ENCODE data around the gene KLHL26. TPM values are rescaled to one million over a fixed set of nuclear protein-coding genes. Genes with fewer than 3 reads are reported as not detected.

Gene KLHL26
- polyA plus RNA-seq, 1 donor = 4.4 TPM

DNA sequence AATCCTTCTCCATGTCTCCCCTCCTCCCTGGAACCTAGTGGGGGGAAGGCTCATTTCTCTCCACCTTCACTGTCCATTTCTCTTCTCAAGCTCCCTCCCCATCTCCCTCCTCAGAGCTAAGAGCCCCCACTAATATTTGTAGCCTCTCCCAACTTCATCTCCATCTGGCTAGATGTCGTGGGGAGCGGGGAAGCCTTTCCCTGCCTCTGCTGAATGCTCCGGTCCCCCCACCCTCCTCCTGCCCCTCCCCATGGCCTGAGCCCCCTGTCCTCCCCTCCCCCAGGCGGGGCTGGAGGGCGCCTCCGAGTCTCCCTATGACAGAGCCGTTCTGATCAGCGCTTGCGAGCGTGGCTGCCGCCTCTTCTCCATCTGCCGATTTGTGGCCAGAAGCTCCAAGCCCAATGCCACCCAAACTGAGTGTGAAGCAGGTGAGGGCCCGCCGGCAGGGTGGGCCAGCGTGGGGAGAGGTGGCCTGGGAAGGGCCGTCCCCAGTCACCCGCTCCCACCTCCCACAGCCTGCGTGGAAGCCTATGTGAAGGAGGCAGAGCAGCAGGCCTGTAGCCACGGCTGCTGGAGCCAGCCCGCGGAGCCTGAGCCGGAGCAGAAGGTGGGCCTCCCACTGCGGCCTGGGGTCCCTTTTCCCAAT lies 23.1 kb upstream of the KLHL26 start:
- no peak for DNase-seq (ENCODE audit: low read depth)

DNA sequence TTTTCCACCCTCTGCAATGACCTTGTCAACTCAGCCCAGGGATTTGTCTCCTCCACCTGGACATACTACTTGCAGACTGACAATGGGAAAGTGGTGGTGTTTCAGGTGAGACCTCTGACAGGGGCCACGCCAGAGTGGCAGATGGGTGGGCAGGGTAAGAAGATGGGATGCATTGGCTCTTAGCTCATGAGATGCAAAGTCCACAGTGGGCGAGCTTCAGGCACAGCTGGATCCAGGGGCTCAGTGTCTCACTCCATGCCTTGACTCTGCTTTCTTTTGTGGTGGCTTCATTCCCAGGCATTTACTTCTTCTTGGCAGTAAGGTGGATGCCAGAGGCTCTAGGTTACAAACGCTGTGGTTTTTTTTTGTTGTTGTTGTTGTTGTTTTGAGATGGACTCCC lies 20.8 kb upstream of the KLHL26 start:
- no peak for DNase-seq (ENCODE audit: low read depth)

DNA sequence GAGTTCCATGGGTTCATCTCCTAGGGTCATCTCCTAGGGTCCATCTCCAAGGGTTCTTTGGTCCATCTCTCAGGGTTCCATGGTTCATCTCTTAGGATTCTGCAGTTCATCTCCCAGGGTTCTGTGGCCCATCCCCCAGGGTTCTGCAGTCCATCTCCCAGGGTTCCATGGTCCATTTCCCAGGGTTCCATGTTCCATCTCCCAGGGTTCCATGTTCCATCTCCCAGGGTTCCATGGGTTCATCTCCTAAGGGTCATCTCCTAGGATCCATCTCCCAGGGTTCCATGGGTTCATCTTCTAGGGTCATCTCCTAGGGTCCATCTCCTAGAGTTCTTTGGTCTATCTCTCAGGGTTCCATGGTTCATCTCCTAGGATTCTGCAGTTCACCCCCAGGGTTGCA lies 19.3 kb upstream of the KLHL26 start:
- DNase-seq (ENCODE audit: low read depth) = no peak

DNA sequence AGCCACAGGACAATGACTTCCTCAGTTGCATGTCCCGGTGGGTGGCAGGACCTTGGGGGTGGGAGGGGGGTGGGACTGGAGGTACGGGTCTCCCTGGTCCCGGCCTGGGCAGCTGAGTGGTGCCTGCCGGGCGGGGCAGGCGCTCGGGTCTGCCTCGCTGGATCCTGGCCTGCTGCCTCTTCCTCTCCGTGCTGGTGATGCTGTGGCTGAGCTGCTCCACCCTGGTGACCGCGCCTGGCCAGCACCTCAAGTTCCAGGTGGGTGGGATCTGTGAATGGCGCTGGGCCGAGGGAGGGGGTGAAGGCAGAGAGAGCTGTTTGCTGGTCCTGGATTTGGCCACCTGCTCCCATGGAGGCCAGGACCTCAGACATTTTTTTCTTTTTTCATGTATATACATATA lies 18.6 kb upstream of the KLHL26 start:
- no peak for DNase-seq (ENCODE audit: low read depth)

DNA sequence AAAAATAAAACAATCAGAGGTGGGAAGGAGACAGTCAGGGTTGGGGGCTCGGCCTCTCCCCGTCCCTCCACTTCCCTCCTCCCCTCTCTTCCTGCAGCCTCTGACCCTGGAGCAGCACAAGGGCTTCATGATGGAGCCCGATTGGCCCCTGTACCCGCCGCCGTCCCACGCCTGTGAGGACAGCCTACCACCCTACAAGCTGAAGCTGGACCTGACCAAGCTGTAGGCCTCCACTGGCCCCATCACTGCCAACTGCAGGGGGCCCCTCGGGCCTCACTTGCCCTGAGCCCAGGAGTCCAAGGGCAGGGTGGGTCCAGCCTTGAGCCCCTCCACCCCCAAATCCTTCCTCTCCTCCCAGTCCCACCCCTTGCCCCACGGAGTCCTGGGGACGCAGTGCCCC lies 16.5 kb upstream of the KLHL26 start:
- no peak for DNase-seq (ENCODE audit: low read depth)

DNA sequence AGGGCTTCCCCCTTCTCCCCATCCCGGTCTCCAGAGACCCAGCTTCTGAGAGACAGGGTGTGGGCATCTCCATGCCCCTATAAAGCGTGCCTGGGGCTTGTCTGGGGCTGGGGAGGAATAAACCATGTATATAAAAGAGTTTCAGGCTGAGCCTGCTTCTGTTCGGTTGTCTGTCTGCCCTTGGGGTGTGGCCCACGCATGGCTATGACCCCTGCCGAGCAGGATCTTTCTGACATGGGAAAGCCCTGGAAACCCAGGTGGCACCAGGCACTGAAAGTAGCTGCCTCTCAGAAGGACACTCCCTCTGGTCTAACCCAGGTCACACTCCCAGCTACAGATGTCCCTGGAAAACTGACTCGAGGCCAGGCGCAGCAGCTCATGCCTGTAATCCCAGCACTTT lies 15.9 kb upstream of the KLHL26 start:
- no peak for DNase-seq (ENCODE audit: low read depth)

DNA sequence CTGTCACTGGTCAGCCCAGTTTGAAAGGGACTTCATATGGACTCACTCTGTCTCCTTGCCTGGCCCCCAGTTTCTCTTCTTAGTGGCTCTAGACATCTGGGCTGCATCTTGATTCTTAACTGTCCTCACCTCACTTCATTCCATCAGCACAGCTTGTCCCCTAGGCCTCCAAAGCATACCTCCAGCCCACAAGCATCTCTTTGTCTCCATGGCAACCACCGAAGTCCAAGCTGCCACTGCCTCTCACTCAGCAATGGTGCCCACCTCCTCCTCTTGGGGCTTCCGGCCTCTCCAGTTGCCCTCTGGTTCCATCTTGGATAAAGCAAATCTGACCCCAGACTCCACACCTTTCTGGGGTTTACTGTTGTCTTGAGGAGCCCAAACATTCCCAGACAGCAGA lies 9.9 kb upstream of the KLHL26 start:
- no peak for DNase-seq (ENCODE audit: low read depth)

DNA sequence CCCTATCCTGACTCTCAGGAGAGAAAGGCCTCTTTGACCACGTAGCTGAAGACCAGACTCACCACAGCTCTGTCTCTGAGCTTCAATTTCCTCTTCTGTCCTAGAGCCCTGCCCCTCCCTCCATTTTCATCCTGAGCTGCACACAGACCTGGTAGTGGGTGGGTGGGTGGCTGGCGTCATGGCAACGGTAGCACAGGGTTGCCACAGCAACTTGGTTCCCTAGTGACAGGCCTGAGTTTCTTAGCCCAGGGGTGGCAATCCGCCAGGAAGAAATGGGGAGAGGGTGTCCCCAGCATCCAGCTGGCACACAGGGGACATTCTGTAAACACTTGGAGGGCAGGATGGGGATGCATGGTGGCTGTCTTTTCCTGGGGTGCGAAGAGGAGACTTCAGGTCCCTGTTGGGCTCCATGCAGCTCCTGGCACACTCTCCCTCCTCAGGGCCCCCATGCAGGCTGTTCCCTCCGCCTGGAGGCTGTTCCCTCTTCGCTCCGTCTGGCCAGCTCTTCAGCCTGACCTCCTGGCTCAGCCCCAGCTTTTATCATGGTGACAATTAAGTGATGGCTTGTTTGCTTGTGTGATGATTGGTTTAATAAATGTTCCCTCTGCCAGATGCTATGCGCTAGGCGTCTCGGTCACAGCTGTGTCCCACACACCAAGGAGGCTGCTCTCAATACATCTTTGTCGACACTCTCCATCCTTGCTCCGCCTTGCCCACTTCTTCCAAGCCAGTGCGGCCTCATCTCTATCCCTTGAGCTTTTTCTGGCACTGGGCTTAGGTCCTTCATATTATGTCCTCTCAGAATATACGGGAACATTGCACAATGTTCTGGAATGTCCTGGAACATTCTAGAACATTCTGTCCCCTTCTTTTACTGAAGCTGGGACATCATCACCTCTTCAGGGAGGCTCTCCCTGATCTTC lies 7.4 kb upstream of the KLHL26 start:
- no peak for DNase-seq (ENCODE audit: low read depth)

DNA sequence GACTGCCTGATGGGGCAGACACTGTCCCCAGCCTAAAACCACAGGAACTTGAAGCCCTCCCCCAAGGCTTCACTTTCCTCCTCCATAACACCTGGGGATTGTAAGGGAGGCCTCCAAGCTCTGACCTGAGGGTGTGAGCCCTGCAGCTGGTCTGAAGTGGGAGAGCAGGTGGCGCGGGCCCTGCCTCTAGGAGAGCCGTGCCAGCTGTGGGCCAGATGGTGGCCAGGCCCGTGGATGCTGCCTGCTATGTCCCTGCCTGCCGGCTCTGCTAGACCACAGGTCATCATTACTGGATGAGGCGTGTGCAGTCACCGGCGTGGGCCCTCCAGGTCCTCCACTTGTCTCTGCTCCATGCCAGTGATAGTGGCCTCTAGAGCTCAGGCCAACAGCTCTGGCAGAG lies 3.5 kb upstream of the KLHL26 start:
- DNase-seq (ENCODE audit: low read depth) = no peak

DNA sequence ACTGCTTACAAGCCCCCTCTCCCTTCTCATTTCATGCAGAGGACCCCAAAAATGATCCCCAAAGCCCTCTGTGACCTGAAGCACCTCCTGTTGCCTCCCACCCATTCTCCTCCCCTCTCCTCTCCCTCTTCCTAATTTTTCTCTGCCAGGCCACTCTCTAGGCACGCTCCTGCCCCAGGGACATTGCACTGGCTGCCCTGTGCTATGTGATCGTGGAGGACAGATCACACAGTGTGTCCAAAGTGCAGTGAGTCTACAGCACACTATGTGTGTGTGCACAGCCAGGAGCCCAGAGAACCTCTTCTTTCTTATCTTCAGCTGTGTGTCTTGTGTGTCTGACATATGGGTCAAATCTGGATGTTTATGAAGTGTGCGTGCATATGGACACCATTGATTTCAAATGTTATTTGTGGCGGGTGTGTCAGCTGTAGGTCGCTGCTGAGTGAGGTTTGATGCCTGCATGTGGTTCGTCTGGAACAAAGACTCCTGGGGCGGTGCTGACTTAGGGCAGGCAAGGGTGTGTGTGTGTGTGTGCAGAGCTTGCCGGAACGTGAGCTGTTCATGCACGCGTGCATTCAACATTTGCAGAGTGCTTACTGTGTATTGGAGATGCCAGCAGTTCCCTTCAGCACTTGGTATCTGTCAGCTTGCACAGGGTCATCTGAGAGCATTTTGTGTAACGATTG lies 2.1 kb upstream of the KLHL26 start:
- DNase-seq (ENCODE audit: low read depth) = no peak

DNA sequence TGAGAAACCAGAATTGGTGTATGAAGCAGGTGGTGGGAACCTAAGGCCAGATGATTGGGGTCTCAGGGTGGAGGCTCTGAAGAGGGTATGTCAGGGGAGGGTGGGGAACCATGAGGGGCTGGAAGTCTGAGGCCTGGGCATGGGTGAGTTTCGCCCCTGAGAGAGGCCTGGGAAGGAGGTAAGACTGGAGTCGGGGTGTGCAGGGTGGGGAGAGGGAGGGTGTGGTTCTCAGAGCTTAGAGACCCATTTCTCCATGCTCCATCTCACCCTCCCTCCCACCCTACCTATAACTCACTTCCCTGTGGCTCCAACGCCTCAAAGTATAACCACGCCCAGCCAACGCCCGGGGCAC lies 1.0 kb upstream of the KLHL26 start:
- DNase-seq (ENCODE audit: low read depth) = no peak

DNA sequence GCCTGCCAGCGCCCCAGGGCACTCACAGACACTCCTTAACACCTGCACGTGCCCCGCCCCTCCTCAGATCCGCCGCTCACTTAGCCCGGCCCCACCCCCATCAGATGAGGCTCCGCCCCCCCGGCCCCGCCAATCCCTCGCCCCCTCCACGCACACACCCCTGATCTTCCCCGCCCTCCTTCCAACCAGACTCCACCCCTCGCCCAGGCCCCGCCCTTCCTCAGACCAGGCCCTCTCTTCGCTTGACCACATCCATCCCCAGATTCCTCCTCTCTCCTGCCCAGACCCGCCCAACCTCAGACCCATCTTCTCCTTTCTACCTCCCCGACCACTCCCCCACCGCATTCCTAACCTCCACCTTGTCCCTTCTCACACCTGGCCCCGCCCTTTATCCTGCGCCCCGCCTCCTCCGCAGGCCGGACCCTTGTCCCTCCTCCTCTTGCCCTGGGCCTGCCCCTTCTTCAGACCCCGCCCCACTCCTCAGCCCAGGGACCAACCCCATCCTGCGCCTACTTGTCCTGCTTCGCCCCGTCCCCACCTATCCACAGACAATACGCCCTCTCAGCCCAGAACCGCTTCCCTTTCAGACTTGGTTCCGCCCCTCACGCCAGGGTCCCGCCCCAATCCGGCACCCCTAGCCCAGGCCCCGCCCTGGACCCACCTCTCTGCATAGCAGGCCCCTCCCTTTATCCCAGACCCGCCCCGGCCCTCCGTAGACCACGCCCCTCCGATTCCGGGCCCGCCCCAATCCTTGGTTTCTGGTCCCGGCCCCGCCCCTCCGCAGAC lies 452 bp upstream of the KLHL26 start:
- DNase-seq (ENCODE audit: low read depth) = peak; percentile 48

DNA sequence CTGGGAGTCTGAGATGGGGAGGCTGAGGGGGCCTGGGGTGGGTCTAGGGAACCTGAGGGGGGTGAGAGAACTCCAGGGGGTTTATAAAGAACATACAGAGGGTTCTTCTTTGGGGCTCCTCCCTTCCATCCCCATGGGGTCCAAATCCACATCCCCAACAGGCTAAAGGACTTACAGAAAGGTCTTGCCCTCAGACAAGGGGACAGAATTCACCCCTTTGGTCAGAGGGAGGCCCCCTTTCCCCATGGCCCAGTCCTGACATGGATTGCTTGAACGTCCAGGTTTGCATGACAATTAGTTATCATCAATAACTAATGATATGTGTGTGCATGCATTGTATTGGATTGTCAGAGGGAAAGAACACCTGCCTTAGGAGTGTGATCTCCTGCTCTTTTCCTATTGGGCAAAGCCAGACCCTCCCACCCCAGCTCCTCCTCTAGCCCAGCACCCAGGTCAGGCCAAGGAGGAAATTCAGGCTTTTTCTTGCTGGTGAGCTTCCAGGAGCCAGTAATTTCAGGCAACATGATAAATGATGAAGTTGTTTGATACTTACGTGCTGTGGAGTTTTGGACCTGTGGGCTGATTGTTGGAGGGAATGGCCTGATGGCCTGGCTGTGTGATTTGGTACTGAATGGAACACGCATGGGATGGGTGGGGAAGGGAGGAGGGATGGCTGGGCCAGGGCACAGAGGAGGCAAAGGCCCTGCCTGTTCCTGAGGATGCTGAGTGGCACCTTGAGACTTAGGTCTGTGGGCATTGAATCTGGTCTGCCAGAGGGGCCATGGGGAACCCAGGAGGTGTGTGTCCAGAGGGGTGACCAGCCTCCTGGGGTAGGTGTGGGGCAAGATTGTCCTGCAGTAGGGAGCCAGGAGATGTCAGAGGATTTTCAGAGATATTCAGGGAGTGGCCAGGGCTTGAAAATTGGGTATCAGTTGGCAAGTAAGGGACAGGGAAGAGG lies 1.1 kb downstream of the KLHL26 start:
- DNase-seq (ENCODE audit: low read depth) = no peak

DNA sequence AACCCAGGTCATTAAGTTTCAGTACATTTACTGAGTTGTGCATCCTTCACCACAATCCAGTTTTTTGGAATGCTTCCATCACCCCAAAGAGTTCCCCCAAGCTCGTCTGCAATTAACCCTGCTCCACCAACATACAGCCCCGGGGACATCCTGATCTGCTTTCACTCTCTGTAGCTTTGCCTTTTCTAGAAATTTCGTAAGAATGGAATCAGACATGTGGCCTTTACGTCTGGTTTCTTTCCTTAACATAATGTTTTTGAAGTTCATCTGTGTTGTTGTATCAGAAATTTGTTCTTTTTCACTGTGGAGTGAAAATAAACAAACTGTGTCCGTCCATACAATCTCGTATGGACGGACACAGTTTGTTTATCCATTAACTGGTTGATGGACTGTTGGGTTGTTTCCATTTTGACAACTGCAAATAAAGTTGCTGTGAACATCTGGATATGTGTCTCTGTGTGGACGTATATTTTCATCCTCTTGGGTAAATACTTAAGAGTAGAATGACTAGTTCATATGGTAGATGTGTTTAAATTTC lies 2.9 kb downstream of the KLHL26 start:
- no peak for DNase-seq (ENCODE audit: low read depth)

DNA sequence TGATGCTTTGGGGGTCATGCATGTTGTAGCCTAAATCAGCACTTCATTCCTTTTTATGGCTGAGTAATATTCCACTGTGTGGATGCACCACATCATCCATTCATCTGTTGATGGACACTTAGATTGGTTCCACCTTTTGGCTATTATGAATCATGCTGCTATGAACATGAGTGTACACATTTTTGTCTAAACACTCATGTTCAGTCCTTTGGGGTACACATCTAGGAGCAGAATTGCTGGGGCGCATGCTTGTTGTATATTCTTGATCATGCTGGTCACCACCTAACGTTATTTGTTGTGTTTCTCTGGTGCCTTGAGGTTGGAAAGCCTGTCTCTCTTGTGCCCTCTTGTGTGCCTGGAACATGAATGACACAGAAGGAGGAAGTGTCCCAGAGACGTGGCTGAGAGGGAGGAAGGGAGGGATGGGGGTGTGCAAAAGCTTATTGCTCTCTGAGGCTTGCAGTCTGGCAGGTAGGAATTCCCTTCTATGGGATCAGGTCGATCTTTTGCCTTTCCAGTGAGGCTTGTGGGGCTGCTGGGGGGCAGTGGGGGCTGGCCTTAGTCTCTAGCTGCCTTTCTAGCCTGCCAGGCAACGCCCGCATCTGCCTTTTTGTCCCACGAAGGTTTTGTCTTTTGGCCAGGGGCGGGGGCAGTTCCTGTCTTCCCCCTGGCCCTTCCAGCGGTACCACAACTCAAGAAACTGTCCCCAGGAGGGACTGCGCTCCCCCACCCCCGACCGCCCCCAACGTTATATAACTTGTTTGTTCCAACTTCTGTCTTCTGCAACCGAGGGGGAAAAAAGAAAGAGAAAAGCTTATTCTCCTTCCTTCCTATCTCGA lies 7.6 kb downstream of the KLHL26 start:
- no peak for DNase-seq (ENCODE audit: low read depth)

DNA sequence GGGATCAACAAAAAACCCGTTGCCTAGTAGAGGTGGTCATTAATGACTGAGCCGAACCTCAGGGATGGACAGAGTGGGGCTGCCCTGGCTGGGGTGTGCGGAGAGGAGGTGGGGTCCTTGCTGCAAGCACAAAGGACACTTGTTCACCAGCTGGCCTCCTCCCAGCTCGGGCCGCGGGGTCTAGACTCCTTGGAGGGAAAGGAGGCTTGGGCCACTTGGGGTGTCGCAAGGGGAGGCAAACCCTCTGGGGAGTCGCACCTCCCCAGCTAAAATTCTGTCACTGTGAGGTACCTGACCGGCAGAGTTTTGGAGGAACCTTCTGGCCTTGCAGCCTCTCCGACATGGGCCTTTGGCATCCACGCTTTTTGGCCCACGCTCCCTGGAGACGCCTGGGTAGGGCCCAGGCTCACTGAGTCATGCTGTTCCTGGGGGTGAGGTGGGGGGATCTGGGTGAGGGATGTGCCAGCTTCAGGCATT lies 8.2 kb downstream of the KLHL26 start:
- no peak for DNase-seq (ENCODE audit: low read depth)

DNA sequence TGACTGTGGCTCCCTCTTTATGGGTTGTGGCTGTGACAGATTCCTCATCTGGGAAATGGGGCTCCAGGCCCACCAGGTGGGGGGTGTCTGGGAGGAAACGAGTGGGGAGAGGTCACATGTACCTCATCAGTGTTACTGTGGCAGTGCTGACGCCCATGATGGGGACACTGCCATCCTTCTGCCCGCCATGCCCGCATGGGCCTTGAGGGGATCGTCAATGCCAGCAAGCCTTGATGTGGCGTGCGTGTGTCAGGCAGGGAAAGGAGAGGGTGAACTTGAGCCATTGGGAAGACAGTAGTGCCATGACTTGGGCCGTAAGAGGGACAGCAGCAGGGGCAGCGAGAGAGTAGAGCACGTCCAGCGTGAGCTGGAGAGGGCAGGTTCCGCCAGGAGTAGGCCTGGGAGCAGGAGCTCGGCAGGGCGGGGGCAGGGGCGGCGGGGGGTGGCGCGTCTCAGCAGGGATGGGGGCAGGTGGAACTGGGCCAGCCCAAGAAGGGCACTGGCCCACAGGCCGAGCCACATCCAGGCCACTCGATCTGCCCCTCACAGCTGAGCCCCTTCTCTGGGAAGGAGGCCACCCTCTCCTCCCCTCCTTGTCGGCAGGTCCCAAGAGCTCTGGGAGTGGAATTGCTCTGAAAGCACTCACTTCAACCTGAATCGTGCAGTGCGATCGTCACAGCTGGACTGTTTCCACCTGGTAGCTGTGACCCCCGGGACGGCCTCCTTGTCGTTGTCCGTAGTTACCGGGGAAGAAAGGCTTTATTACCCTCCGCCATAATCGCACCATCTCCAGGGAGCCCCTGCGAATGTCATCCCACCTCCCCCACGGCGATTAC lies 9.9 kb downstream of the KLHL26 start:
- DNase-seq (ENCODE audit: low read depth) = no peak

DNA sequence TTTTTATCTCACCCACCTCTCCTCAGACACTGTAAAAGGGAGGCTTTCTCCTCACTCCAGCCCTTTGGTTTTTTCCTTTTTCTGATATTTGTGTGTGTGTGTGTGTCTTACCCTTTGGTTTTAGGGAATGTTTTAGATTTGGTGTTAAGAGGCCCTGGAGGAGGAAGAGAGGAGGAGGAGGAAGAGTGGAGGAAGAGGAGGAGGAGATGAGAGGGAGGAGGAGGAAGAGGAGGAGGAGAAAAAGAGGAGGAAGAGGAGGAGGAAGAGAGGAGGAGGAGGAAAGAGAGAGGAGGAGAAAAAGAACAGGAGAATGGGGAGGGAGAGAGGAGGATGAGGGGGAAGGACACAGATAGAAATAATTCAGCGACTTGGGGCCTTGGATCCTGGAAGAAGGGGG lies 10.5 kb downstream of the KLHL26 start:
- no peak for DNase-seq (ENCODE audit: low read depth)

DNA sequence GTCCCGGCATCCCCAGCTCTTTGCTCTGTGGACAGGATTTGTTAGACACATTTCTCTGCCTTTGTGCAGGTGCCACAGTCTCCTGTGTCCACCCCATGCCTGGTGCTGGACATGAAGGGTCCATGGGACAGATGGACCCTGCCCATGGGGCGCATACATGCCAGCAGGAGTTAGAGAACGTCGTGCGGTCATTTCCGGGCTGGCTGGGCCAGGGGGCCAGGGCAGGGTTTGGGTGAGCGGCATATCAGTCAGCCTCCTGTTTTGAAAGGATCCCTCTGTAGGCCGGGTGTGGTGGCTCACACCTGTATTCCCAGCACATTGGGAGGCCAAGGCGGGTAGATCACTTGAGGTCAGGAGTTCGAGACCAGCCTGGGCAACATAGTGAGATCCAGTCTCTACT lies 11.0 kb downstream of the KLHL26 start:
- DNase-seq (ENCODE audit: low read depth) = no peak
